Measurements from ENCODE around the gene ARHGEF17.

DNA sequence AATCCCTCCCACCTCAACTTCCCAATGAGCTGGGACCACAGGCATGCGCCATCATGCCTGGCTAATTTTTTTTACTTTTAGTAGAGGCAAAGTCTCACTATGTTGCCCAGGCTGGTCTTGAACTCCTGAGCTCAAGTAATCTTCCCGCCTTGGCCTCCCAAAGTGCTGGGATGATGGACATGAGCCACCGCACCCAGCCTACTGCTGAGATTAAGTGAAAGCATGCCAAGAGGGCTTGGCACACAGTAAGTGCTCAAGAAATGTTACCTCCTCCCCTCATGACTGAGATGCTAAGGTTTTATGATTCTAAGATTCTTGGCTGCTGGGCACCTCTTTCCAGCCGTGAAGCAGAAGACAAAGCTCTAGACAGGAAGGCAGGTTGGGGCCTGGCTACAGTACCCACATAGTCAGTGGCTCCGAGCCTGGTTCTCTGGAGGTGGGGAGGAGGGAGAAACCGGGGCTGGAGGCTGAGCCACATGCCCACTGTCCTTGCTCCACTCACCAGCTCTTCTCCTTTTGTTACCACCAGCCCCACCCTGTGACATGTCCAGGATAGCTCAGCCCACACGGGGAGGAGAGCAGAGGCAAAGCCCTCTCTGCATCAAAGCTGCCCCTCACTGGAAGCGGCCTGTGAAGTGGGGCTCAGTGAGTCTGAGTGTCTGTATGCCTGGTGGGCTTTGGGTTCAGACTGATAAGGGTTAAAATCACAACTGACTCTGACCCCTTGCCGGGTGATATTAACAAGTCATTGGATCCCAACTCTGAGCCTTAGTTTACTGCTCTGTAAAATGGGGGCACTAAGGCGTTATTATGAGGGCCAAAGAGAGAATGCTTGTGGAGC, 12.9 kb downstream of the ARHGEF17 start:
- TF ChIP-seq, protein P1, sequence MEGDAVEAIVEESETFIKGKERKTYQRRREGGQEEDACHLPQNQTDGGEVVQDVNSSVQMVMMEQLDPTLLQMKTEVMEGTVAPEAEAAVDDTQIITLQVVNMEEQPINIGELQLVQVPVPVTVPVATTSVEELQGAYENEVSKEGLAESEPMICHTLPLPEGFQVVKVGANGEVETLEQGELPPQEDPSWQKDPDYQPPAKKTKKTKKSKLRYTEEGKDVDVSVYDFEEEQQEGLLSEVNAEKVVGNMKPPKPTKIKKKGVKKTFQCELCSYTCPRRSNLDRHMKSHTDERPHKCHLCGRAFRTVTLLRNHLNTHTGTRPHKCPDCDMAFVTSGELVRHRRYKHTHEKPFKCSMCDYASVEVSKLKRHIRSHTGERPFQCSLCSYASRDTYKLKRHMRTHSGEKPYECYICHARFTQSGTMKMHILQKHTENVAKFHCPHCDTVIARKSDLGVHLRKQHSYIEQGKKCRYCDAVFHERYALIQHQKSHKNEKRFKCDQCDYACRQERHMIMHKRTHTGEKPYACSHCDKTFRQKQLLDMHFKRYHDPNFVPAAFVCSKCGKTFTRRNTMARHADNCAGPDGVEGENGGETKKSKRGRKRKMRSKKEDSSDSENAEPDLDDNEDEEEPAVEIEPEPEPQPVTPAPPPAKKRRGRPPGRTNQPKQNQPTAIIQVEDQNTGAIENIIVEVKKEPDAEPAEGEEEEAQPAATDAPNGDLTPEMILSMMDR (IDR thresholded peaks at IDR 0.05), result no peak
- no peak for TF ChIP-seq EZH2 (IDR thresholded peaks at IDR 0.05)

Measured in neural progenitor cell (in vitro differentiated cells).